ELF-1 (cell line): ENCODE measurements around the gene ERVK3-1.
A peak's percentile ranks its signal among the peaks of the same experiment; 100 is the strongest.
"Not testable (repeated sequence)": the region's sequence is repeated elsewhere in the genome, so short reads cannot be mapped to it uniquely, and the experiment has no call there.

ENCODE experiments used
- DNase-seq: peaks from one replicate; pipeline ENCODE4 v3.0.0-alpha.2; 2016; ENCODE audit warnings: low read depth, low spot score

The ERVK3-1 gene

GRCh38 chr19:58346961-58347929 is 42.1 kb downstream of the ERVK3-1 start:
- DNase-seq: peak; percentile 78

GRCh38 chr19:58348080-58348479 is 42.9 kb downstream of the ERVK3-1 start:
- DNase-seq: not testable (repeated sequence)

GRCh38 chr19:58349590-58349989 is 44.4 kb downstream of the ERVK3-1 start:
- no peak for DNase-seq

- no peak for DNase-seq
These were observed 45.1 kb downstream of the ERVK3-1 start for GRCh38 chr19:58350001-58350861.

- no peak for DNase-seq
These were observed 45.8 kb downstream of the ERVK3-1 start for GRCh38 chr19:58350871-58351557.

GRCh38 chr19:58351558-58351878 is 46.3 kb downstream of the ERVK3-1 start:
- DNase-seq: no peak

GRCh38 chr19:58351990-58352755 is 47.0 kb downstream of the ERVK3-1 start:
- DNase-seq: no peak

- no peak for DNase-seq
These were observed 47.8 kb downstream of the ERVK3-1 start, which contains the start of gene A1BG for GRCh38 chr19:58352760-58353671. Gene A1BG (minus strand): TSS chr19:58353492. CDS start chr19:58353437, 55 bp downstream.

- no peak for DNase-seq
These were observed 48.7 kb downstream of the ERVK3-1 start for GRCh38 chr19:58353717-58354477.

GRCh38 chr19:58354478-58355030 is 49.4 kb downstream of the ERVK3-1 start:
- DNase-seq: no peak

- no peak for DNase-seq
These were observed 50.1 kb downstream of the ERVK3-1 start for GRCh38 chr19:58355215-58355796.

- peak; percentile 76 for DNase-seq
These were observed 51.0 kb downstream of the ERVK3-1 start for GRCh38 chr19:58355908-58356765.

GRCh38 chr19:58356766-58357480 is 51.7 kb downstream of the ERVK3-1 start:
- peak; percentile 34 for DNase-seq

GRCh38 chr19:58357481-58358145 is 52.4 kb downstream of the ERVK3-1 start:
- no peak for DNase-seq

GRCh38 chr19:58361900-58362271 is 56.7 kb downstream of the ERVK3-1 start:
- no peak for DNase-seq

GRCh38 chr19:58362272-58362994 is 57.3 kb downstream of the ERVK3-1 start, which contains the start of gene ZNF497:
Gene ZNF497 (minus strand): TSS chr19:58362751. CDS start chr19:58357635, 5,116 bp downstream.
- peak; percentile 100 for DNase-seq
